HCT116 (cell line): ENCODE data around the gene ZNF790. TPM values are rescaled to one million over a fixed set of nuclear protein-coding genes. Genes with fewer than 3 reads are reported as not detected.

Experiments
- ATAC-seq: fragments of 200-7000 bp; cut with Tn5 transposase; 2 replicates; pipeline ENCODE4 v1.9.1; 2020; ENCODE audit warnings: mild to moderate bottlenecking, moderate library complexity
- Bru-seq: library from RNA; stranded (reverse); fragments of 400-500 nt; gene quantifications from one replicate; lab custom pipeline; 2021; lab: Mats Ljungman, UMichigan
- BruChase-seq, 2 experiments: library from RNA; stranded (reverse); fragments of 400-500 nt; gene quantifications; one replicate each; lab custom pipeline; 2021; lab: Mats Ljungman, UMichigan
- BruUV-seq: library from RNA; stranded (reverse); fragments of 400-500 nt; replicated peaks from 2 replicates; lab custom pipeline; 2021; lab: Mats Ljungman, UMichigan
- CTCF ChIA-PET: fragments of 300-600 bp; sonication (Branson Sonifier 250); formaldehyde crosslinking; loops from one replicate; lab custom pipeline; 2021; ENCODE audit warnings: antibody characterized with exemption; lab: Charles Lee
- POLR2A ChIA-PET: fragments of 300-600, 350-600 bp; sonication (Branson Sonifier 250); formaldehyde crosslinking; loops from one replicate; lab custom pipeline; 2021; ENCODE audit warnings: antibody characterized with exemption; lab: Charles Lee
- RAD21 ChIA-PET, 2 experiments: fragments of 300-600 bp; sonication (Branson Sonifier 250); formaldehyde crosslinking; loops; one replicate each; lab custom pipeline; 2023; ENCODE audit warnings: low total read pairs in 2 of 2; ENCODE audit not compliant: uncharacterized antibody in 2 of 2, unreplicated experiment in 2 of 2, low non-redundant PET in 1 of 2; lab: Charles Lee
- DNase-seq: peaks from one replicate; pipeline ENCODE4 v3.0.0-alpha.2; 2010; ENCODE audit warnings: low read depth, low spot score
- H2AFZ ChIP-seq: fragments of 200-600 bp; shearing (Covaris generic), sonication (generic); 2 replicates; pipeline ENCODE4 v1.6.1; 2017; ENCODE audit warnings: low read depth, mixed run types, mixed read lengths, antibody characterized with exemption, low read length; ENCODE audit not compliant: poor library complexity, severe bottlenecking
- H3K27ac ChIP-seq: 2 replicates; pipeline ENCODE4 v1.5.1; 2012; ENCODE audit warnings: low read depth, low read length
- H3K27me3 ChIP-seq: fragments of 200-600 bp; sonication (generic); 2 replicates; pipeline ENCODE4 v1.6.1; 2016; ENCODE audit warnings: mixed run types, low read length, mixed read lengths; ENCODE audit not compliant: insufficient read depth
- H3K36me3 ChIP-seq, 2 experiments: fragments of 200-500 bp in 1 of 2; fragments of 200-600 bp in 1 of 2; sonication (Bioruptor generic) in 1 of 2; sonication (generic) in 1 of 2; 2 replicates each; pipeline versions ENCODE4 v1.5.1 to v1.6.1; 2014 to 2016; ENCODE audit warnings: low read length in 2 of 2, inconsistent platforms in 1 of 2, mixed read lengths in 1 of 2, mixed run types in 1 of 2; ENCODE audit not compliant: insufficient read depth in 2 of 2, control insufficient read depth in 1 of 2
- H3K4me1 ChIP-seq, 2 experiments: fragments of 200-600 bp in 1 of 2; sonication (generic) in 1 of 2; 2 replicates each; pipeline versions ENCODE4 v1.5.1 to v1.6.1; 2012 to 2017; ENCODE audit warnings: low read length in 2 of 2, inconsistent platforms in 1 of 2, mild to moderate bottlenecking in 1 of 2, mixed read lengths in 1 of 2, mixed run types in 1 of 2, moderate library complexity in 1 of 2; ENCODE audit not compliant: insufficient read depth in 2 of 2, control insufficient read depth in 1 of 2
- H3K4me2 ChIP-seq: fragments of 200-600 bp; sonication (generic); 2 replicates; pipeline ENCODE4 v1.6.1; 2017; ENCODE audit warnings: mixed run types, low read length, mixed read lengths
- H3K4me3 ChIP-seq, 2 experiments: fragments of 200-600 bp in 1 of 2; sonication (generic) in 1 of 2; replicated peaks in 1 of 2; 2 replicates each; pipeline ENCODE4 v1.5.1; 2011 to 2016; ENCODE audit warnings: low read length in 2 of 2, control low read depth in 1 of 2, low read depth in 1 of 2, mild to moderate bottlenecking in 1 of 2, mixed read lengths in 1 of 2, mixed run types in 1 of 2
- H3K79me2 ChIP-seq: fragments of 200-600 bp; sonication (generic); 2 replicates; pipeline ENCODE4 v1.6.1; 2017; ENCODE audit warnings: mild to moderate bottlenecking, mixed run types, low read length, moderate library complexity, mixed read lengths; ENCODE audit not compliant: insufficient read depth
- H3K9ac ChIP-seq: fragments of 200-600 bp; sonication (generic); 2 replicates; pipeline ENCODE4 v1.6.1; 2016; ENCODE audit warnings: low read length, mixed read lengths
- H3K9me2 ChIP-seq: fragments of 200-600 bp; sonication (generic), shearing (Covaris generic); 2 replicates; pipeline ENCODE4 v1.6.1; 2017; ENCODE audit warnings: mixed run types, mild to moderate bottlenecking, moderate library complexity; ENCODE audit not compliant: insufficient read depth
- H3K9me3 ChIP-seq, 2 experiments: fragments of 200-500 bp in 1 of 2; fragments of 200-600 bp in 1 of 2; sonication (Bioruptor generic) in 1 of 2; sonication (generic) in 1 of 2; 2 replicates each; pipeline ENCODE4 v1.6.1; 2014 to 2017; ENCODE audit warnings: low read length in 2 of 2, mixed read lengths in 2 of 2, inconsistent platforms in 1 of 2, low read depth in 1 of 2, mild to moderate bottlenecking in 1 of 2, mixed run types in 1 of 2, moderate library complexity in 1 of 2; ENCODE audit not compliant: control insufficient read depth in 1 of 2, insufficient read depth in 1 of 2
- H4K20me1 ChIP-seq: fragments of 200-600 bp; sonication (generic), shearing (Covaris generic); 2 replicates; pipeline ENCODE4 v1.6.1; 2017; ENCODE audit warnings: mixed run types, mild to moderate bottlenecking, moderate library complexity; ENCODE audit not compliant: insufficient read depth
- CEBPB ChIP-seq: IDR thresholded peaks from 2 replicates; pipeline ENCODE4 v1.6.1; 2012; ENCODE audit warnings: low read depth
- EGR1 ChIP-seq: IDR thresholded peaks from 2 replicates; pipeline ENCODE4 v1.6.1; 2012; ENCODE audit warnings: low read depth
- ELF1 ChIP-seq: IDR thresholded peaks from 2 replicates; pipeline ENCODE4 v1.6.1; 2012; ENCODE audit warnings: low read depth, borderline replicate concordance
- JUND ChIP-seq: IDR thresholded peaks from 2 replicates; pipeline ENCODE4 v1.6.1; 2012
- SIN3A ChIP-seq: IDR thresholded peaks from 2 replicates; pipeline ENCODE4 v1.6.1; 2012; ENCODE audit warnings: low read depth
- SP1 ChIP-seq: IDR thresholded peaks from 2 replicates; pipeline ENCODE4 v1.6.1; 2012; ENCODE audit warnings: low read depth
- YY1 ChIP-seq: IDR thresholded peaks from 2 replicates; pipeline ENCODE4 v1.6.1; 2011; ENCODE audit warnings: low read length, low read depth, moderate library complexity, mild to moderate bottlenecking; ENCODE audit not compliant: insufficient replicate concordance; ENCODE audit errors: extremely low read depth
- ZFX ChIP-seq: fragments of 450-650 bp; IDR thresholded peaks from 2 replicates; pipeline ENCODE4 v1.6.1; 2017
- intact Hi-C: fragments of 100-400 bp; cut with micrococcal nuclease; formaldehyde crosslinking; loops from 2 replicates; pipeline ENCODE4 v1.10.0; 2022
- long read RNA-seq: library from polyadenylated mRNA; unstranded; transcript quantifications from one replicate; pipeline ENCODE4 v2.0.0, GENCODE V29; 2021; ENCODE audit not compliant: unreplicated experiment
- polyA plus RNA-seq: library from polyadenylated mRNA; unstranded; fragments of >200 nt; gene quantifications from 2 replicates; pipeline ENCODE4 v1.2.1, GENCODE V29; 2012; ENCODE audit warnings: missing spikeins
- total RNA-seq: library from RNA; stranded (reverse); gene quantifications from one replicate; pipeline ENCODE4 v1.2.1, GENCODE V29; 2021; ENCODE audit not compliant: unreplicated experiment
- TF ChIP-seq, protein P1 (sequence below): IDR thresholded peaks from 2 replicates; pipeline ENCODE4 v1.6.1; 2012; ENCODE audit warnings: low read depth

Gene ZNF790
- total RNA-seq (0.32 TPM), Bru-seq, nascent RNA (percentile 9 among the genes with signal in this experiment), BruChase-seq, experiment 1, labeled RNA remaining after a 6-hour chase (percentile 5 among the genes with signal in this experiment), BruChase-seq, experiment 2, labeled RNA remaining after a 2-hour chase (percentile 3 among the genes with signal in this experiment)
- polyA plus RNA-seq, result not detected in 2 replicates
- long read RNA-seq, result 0 reads

DNA sequence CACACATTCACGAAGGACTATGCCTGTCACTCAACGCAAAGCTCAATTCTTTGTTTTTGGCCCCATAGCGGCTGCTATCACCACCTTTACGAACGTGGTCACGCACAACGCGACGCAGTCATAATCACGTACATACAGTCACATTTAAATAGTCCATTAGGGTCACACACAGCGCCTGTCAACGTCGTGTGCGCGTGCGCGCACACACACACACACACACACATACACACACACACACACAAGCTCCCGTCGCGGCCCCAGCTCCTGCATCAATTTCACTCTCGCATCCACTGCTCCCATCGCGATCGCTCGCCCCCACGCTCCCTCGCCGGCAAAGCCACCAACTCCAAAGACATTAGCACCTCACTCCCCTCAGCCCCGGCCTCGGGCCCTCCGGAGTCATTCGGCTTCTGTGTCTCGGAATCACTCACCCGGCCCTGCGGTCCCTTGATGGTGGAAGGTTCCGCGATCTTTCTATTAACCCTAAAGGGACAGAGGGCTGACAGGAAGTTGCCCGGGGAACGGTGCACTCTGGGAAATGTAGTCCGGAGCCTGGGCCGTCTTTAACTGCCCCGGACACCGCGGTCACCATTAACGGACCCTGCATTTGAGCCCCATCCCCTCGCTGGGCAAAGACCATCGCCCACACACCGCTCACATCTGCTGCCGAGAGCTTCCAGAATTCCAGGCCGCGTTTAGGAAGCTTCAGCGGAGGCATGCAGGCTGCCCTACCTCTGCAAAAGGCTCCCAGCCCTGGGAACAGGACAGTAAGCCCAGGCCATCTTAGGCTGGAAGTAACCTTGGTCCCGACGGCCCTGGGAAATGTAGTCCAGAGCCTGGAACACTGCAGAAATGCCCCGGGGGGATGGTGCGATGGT lies at the start of gene ZNF790:
ZNF790 (minus strand) TSS at position 482 of the 878 bp plus-strand sequence. CDS start 12,768 bp downstream, outside the sequence.
- Histone ChIP-seq H3K27me3 (no peaks in the 10 kb centered on the region), H4K20me1 (no peaks in the 10 kb centered on the region), H3K9me2 (no peaks in the 10 kb centered on the region), H3K79me2 (no peaks in the 10 kb centered on the region), H3K4me1 (no peaks in the 10 kb centered on the region), H3K36me3 (no peaks in the 10 kb centered on the region), H3K9me3 (peaks cover 10 to 27% of the 10 kb centered on the region in 2 experiments; a peak in 2 of 4 replicates), H3K27ac (no peak within 1 kb of the TSS), H3K9ac (no peak within 1 kb of the TSS), H3K4me2 (no peak within 1 kb of the TSS), H2AFZ (no peak within 1 kb of the TSS), H3K4me3 (no peak within 1 kb of the TSS)
- intact Hi-C loops, result no loop called here
- RAD21 ChIA-PET, result no interaction called here
- DNase-seq (no peak), ATAC-seq (no peak)
- POLR2A ChIA-PET, result no interaction called here
- CTCF ChIA-PET, result no interaction called here
- TF ChIP-seq YY1, result no peak
- TF ChIP-seq CEBPB, result no peak
- TF ChIP-seq SP1, result no peak
- TF ChIP-seq ZFX, result no peak
- TF ChIP-seq ELF1, result no peak
- TF ChIP-seq EGR1, result no peak
- TF ChIP-seq JUND, result no peak
- TF ChIP-seq, protein P1, sequence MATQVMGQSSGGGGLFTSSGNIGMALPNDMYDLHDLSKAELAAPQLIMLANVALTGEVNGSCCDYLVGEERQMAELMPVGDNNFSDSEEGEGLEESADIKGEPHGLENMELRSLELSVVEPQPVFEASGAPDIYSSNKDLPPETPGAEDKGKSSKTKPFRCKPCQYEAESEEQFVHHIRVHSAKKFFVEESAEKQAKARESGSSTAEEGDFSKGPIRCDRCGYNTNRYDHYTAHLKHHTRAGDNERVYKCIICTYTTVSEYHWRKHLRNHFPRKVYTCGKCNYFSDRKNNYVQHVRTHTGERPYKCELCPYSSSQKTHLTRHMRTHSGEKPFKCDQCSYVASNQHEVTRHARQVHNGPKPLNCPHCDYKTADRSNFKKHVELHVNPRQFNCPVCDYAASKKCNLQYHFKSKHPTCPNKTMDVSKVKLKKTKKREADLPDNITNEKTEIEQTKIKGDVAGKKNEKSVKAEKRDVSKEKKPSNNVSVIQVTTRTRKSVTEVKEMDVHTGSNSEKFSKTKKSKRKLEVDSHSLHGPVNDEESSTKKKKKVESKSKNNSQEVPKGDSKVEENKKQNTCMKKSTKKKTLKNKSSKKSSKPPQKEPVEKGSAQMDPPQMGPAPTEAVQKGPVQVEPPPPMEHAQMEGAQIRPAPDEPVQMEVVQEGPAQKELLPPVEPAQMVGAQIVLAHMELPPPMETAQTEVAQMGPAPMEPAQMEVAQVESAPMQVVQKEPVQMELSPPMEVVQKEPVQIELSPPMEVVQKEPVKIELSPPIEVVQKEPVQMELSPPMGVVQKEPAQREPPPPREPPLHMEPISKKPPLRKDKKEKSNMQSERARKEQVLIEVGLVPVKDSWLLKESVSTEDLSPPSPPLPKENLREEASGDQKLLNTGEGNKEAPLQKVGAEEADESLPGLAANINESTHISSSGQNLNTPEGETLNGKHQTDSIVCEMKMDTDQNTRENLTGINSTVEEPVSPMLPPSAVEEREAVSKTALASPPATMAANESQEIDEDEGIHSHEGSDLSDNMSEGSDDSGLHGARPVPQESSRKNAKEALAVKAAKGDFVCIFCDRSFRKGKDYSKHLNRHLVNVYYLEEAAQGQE, result no peak
- TF ChIP-seq SIN3A, result no peak
- BruUV-seq, result no TSS peak
